OCI-LY3 (cell line): ENCODE measurements around the gene SYT7.

ENCODE experiments used
- H2AFZ ChIP-seq: fragments of 200-600, 300-600 bp; shearing (Covaris generic); 2 replicates; pipeline ENCODE4 v1.6.0; 2014; ENCODE audit warnings: antibody characterized with exemption, low read depth, low read length
- H3K27ac ChIP-seq: fragments of 200-600, 300-600 bp; sonication (generic); 2 replicates; pipeline ENCODE4 v1.5.1; 2014; ENCODE audit warnings: mild to moderate bottlenecking, low read length, moderate library complexity, mixed read lengths
- H3K27me3 ChIP-seq: fragments of 200-600, 300-600 bp; sonication (generic); 2 replicates; pipeline ENCODE4 v1.6.1; 2014; ENCODE audit warnings: low read depth, low read length, mixed read lengths
- H3K36me3 ChIP-seq: fragments of 200-600, 300-600 bp; sonication (generic); replicated peaks from 2 replicates; pipeline ENCODE3; 2014; ENCODE audit warnings: low read depth, low read length, mixed read lengths
- H3K4me1 ChIP-seq: fragments of 300-600, 200-600 bp; sonication (generic); 2 replicates; pipeline ENCODE4 v1.6.1; 2014; ENCODE audit warnings: low read length, mixed read lengths
- H3K4me2 ChIP-seq: fragments of 200-600, 300-600 bp; sonication (generic); 2 replicates; pipeline ENCODE4 v1.6.1; 2014; ENCODE audit warnings: low read length, mixed read lengths
- H3K4me3 ChIP-seq: fragments of 300-600, 200-600 bp; sonication (generic); 2 replicates; pipeline ENCODE4 v1.5.1; 2014; ENCODE audit warnings: antibody characterized with exemption, mild to moderate bottlenecking, low read length, moderate library complexity
- H3K79me2 ChIP-seq: fragments of 300-600, 200-600 bp; shearing (Covaris generic); 2 replicates; pipeline ENCODE4 v1.6.1; 2014; ENCODE audit warnings: mild to moderate bottlenecking, low read length, mixed read lengths
- H3K9ac ChIP-seq: fragments of 300-600, 200-600 bp; shearing (Covaris generic); 2 replicates; pipeline ENCODE4 v1.6.0; 2014; ENCODE audit warnings: mild to moderate bottlenecking, low read length, moderate library complexity
- H3K9me3 ChIP-seq: fragments of 200-600, 300-600 bp; shearing (Covaris generic); 2 replicates; pipeline ENCODE4 v1.6.1; 2014; ENCODE audit warnings: low read length, mixed read lengths; ENCODE audit not compliant: insufficient read depth
- H4K20me1 ChIP-seq: fragments of 200-600, 300-600 bp; sonication (generic); 2 replicates; pipeline ENCODE4 v1.6.1; 2016; ENCODE audit warnings: low read length, mixed read lengths; ENCODE audit not compliant: insufficient read depth
- EZH2phosphoT487 ChIP-seq: fragments of 200-600 bp; shearing (Covaris generic); IDR thresholded peaks from 2 replicates; pipeline ENCODE4 v1.6.1; 2018; ENCODE audit warnings: antibody characterized with exemption, mixed run types, low read depth
- TF ChIP-seq, protein P1 (sequence below): fragments of 200-600, 300-600 bp; sonication (generic); IDR thresholded peaks from 2 replicates; pipeline ENCODE4 v1.5.1; 2014; ENCODE audit warnings: antibody characterized with exemption, low read length, low read depth

The SYT7 gene

DNA sequence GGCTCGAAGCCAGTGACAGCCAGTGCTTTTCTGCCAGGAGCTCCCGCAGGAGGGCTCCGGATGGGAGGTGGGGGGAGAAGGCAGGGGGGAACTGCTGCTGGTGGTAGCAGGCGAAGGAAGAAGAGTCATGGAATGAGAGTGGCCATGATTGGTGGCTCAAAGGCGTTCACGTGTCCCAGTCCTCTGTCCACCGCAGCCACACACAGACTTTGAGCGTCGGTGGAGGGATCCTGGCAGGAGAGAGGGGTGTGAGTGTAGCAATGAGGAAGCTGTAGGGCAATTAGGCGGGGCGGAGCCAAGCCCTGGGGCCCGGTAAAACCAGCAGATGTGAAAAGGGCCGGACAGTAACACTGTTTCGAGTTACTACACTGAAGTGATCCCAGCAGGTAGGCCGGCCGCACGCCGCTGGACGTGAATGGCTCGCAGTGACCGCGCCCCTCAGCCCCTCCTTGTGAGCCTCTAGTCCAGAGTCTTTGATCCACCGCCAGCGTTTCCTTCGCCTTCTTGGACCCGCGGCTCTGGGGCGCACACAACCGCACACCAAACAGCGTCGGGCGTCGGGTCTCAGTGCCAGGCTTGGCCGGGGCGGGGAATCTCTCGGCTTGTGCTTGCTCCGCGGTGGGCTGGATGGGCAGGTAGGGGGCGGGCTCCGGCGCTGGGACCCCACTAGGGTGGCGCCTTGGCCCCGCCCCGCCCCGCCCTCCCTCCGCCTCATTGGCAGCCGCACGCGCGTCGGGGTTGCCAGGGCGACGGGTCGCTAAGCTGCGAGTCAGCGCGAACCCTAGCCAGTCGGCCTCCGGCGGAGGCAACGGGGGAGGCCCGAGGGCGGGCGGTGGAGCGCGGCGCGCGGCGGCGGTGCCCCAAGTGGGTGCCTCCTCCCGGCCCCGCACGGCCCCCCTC lies 72.7 kb downstream of the SYT7 start, which contains the start of gene LRRC10B:
Gene LRRC10B (plus strand): TSS at position 788 of the 900 bp plus-strand sequence. CDS start 250 bp downstream, outside the sequence.
- H3K27ac ChIP-seq: no peak within 1 kb of the TSS
- H3K4me3 ChIP-seq: no peak within 1 kb of the TSS
- no peaks in the 10 kb centered on the region for H3K9me3 ChIP-seq

DNA sequence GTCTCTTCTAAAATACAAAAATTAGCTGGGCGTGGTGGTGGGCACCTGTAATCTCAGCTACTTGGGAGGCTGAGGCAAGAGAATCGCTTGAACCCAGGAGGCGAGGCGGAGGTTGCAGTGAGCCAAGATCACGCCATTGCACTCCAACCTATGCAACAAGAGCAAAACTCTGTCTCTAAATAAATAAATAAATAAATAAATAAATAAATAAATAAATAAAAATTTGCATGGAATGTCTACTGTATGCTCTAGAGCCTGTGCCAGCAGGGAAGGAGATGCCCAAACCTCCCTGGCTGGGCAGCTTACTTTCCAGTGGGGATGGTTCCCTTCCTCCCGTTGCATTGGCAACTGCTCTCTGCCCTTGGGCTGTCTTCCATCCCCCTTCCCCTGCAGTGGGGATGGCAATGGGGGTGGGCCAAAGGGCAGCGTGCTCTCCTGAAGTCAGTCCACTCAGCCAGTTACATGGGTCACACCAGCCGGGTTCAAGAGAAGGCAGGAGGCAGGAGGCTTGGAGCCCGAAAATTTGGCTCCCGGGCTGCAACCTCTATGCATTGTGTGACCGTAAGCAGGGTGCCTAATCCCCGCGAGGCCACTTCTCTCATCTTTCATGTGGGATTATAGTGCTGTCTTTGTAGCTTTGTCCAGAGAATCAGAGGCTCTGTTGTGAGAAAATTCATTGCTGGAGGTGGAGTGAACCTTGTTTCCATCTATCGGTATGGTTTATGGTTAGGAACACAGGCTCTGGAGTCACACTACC lies 73.7 kb downstream of the SYT7 start:
- no peaks in the 10 kb centered on the region for H3K27me3 ChIP-seq

More for the DNA sequence above, 72.7 kb downstream of the SYT7 start, which contains the start of gene LRRC10B:
- Histone ChIP-seq H3K27me3 (no peaks in the 10 kb centered on the region), H3K36me3 (no peaks in the 10 kb centered on the region), H3K4me2 (no peak within 1 kb of the TSS), H3K9ac (no peak within 1 kb of the TSS), H3K79me2 (no peaks in the 10 kb centered on the region), H2AFZ (no peak within 1 kb of the TSS), H4K20me1 (no peaks in the 10 kb centered on the region), H3K4me1 (no peaks in the 10 kb centered on the region)
- no peak for TF ChIP-seq EZH2phosphoT487
- TF ChIP-seq, protein P1, sequence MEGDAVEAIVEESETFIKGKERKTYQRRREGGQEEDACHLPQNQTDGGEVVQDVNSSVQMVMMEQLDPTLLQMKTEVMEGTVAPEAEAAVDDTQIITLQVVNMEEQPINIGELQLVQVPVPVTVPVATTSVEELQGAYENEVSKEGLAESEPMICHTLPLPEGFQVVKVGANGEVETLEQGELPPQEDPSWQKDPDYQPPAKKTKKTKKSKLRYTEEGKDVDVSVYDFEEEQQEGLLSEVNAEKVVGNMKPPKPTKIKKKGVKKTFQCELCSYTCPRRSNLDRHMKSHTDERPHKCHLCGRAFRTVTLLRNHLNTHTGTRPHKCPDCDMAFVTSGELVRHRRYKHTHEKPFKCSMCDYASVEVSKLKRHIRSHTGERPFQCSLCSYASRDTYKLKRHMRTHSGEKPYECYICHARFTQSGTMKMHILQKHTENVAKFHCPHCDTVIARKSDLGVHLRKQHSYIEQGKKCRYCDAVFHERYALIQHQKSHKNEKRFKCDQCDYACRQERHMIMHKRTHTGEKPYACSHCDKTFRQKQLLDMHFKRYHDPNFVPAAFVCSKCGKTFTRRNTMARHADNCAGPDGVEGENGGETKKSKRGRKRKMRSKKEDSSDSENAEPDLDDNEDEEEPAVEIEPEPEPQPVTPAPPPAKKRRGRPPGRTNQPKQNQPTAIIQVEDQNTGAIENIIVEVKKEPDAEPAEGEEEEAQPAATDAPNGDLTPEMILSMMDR: no peak

DNA sequence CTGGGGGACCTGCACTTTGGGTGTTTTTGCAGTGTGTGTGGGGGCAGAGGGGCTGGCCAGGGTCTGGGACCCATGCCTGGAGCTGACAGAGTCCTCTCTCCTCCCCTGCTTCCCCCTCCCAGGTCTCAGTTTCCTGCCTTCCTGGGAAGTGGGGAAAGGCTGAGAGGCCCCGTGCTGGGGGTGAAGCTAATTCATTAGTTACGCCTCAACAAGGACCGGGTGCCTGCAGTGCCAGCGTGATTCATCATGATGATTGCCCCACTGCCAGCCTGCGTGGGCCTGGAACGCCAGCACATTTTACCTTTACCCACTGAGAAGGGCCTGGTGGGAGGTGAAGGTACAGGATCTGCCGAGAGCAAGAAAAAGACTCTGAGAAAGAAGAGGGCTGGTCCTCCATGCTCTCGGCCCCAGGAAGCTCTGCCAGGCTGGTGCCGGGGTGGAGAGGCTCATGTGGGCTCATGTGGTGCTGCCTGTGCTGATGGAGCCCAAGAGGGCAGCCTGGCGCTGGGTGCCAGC lies 75.2 kb downstream of the SYT7 start:
- Histone ChIP-seq H3K4me3 (no peak overlapping the region), H3K4me2 (no peak overlapping the region), H3K27me3 (no peaks in the 10 kb centered on the region), H4K20me1 (no peaks in the 10 kb centered on the region), H3K9me3 (no peaks in the 10 kb centered on the region), H3K36me3 (no peaks in the 10 kb centered on the region), H3K79me2 (no peaks in the 10 kb centered on the region), H2AFZ (no peak overlapping the region), H3K9ac (no peak overlapping the region), H3K27ac (no peak overlapping the region), H3K4me1 (no peaks in the 10 kb centered on the region)
- TF ChIP-seq EZH2phosphoT487: no peak
- TF ChIP-seq, protein P1: no peak

More for the DNA sequence above, 73.7 kb downstream of the SYT7 start:
- Histone ChIP-seq H3K9me3 (no peaks in the 10 kb centered on the region), H3K27ac (no peak overlapping the region), H3K4me2 (no peak overlapping the region), H3K9ac (no peak overlapping the region), H3K4me3 (no peak overlapping the region), H4K20me1 (no peaks in the 10 kb centered on the region), H3K79me2 (no peaks in the 10 kb centered on the region), H3K36me3 (no peaks in the 10 kb centered on the region), H3K4me1 (no peaks in the 10 kb centered on the region), H2AFZ (no peak overlapping the region)
- TF ChIP-seq, protein P1: no peak
- TF ChIP-seq EZH2phosphoT487: no peak

DNA sequence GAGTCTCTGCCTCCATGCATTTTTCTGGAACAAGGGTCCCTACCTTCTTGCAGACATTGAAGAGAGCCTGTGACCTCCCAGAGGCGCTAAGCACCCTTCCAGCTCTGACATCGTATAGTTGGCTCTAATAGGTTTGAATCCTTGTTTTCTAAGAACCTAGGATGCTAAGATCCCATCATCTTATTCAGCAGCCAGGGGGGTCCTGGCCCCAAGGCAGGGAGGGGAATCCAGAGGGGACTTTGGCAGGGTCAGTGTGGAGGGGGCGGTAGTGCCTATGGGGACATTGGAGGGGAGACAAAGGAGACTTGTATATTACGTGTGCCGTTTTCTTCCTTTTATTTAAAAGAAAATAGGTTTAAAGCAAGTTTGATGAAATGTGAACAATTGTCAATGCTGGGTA lies 75.8 kb downstream of the SYT7 start:
- no peaks in the 10 kb centered on the region for H3K4me1 ChIP-seq

More for the DNA sequence above, 75.8 kb downstream of the SYT7 start:
- no peak overlapping the region for H2AFZ ChIP-seq
- no peaks in the 10 kb centered on the region for H3K9me3 ChIP-seq
- no peak overlapping the region for H3K4me2 ChIP-seq
- no peak overlapping the region for H3K27ac ChIP-seq
- no peak overlapping the region for H3K9ac ChIP-seq
- H3K79me2 ChIP-seq: no peaks in the 10 kb centered on the region
- no peak overlapping the region for H3K4me3 ChIP-seq
- no peaks in the 10 kb centered on the region for H3K36me3 ChIP-seq
- no peaks in the 10 kb centered on the region for H4K20me1 ChIP-seq
- TF ChIP-seq EZH2phosphoT487: no peak
- TF ChIP-seq, protein P1: no peak
- no peaks in the 10 kb centered on the region for H3K27me3 ChIP-seq
